Sigmoid colon (tissue), 4 donors: ENCODE data around the gene GRXCR2.

Source experiments
- EP300 ChIP-seq, 4 donors: sonication (generic); formaldehyde crosslinking; IDR thresholded peaks; one replicate each; pipeline ENCODE4 v1.6.1; 2017; ENCODE audit warnings: antibody characterized with exemption in 4 of 4
- POLR2A ChIP-seq, 2 donors: fragments of 450-650 bp; IDR thresholded peaks; one replicate each; pipeline ENCODE4 v1.6.1; 2016; ENCODE audit warnings: antibody characterized with exemption in 2 of 2, mild to moderate bottlenecking in 2 of 2, moderate library complexity in 2 of 2

DNA sequence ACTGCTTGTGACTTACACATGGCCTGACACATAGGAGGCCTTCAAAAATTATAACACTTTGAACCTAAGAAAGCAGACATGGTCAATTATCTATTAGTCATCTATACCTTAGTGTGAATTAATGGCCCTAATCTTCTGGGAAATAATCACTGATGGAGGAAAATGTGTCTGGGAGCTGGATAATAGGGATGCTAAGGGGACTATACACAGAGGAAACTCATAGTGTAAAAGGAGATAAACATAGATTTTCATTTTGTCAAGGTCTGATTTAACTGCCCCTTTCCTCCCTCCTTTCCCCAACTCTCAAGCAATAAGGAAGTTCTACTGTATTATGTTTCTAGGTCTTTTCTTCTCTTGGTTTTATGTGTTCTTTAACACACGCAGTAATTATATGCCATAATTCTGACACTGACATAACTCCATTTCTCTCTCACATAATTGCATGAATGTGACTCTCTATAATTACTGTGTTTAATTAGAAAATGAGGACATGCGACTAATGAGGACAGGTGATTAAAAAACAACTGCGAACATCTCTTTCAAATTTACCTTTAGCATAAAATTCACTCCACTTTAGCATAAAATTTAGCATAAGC, 18.9 kb downstream of the GRXCR2 start:
- no peak for TF ChIP-seq POLR2A (IDR thresholded peaks at IDR 0.05)
- TF ChIP-seq EP300 (IDR thresholded peaks at IDR 0.05) = no peak
